Measurements from ENCODE around the gene ACAA2.

Gene ACAA2

GRCh38 chr18:49813319-49814146 lies at the start of gene ACAA2:
ACAA2 (minus strand) TSS chr18:49813533; CDS start chr18:49813484, 49 bp downstream.
- peak; percentile 65 for DNase-seq

- DNase-seq: no peak
These were observed 49.5 kb upstream of the ACAA2 start for GRCh38 chr18:49862656-49863385.

- no peak for DNase-seq
These were observed 48.3 kb upstream of the ACAA2 start for GRCh38 chr18:49861659-49862058.

- no peak for DNase-seq
These were observed 46.4 kb upstream of the ACAA2 start for GRCh38 chr18:49859725-49860124.

- DNase-seq: no peak
These were observed 45.7 kb upstream of the ACAA2 start for GRCh38 chr18:49859021-49859359.

GRCh38 chr18:49858309-49859020 lies 45.1 kb upstream of the ACAA2 start:
- DNase-seq: peak; percentile 62

- DNase-seq: no peak
These were observed 44.4 kb upstream of the ACAA2 start for GRCh38 chr18:49857708-49858107.

- no peak for DNase-seq
These were observed 43.2 kb upstream of the ACAA2 start for GRCh38 chr18:49856496-49856895.

- no peak for DNase-seq
These were observed 42.5 kb upstream of the ACAA2 start for GRCh38 chr18:49855711-49856415.

GRCh38 chr18:49854681-49855080 lies 41.3 kb upstream of the ACAA2 start:
- no peak for DNase-seq

GRCh38 chr18:49853436-49853835 lies 40.1 kb upstream of the ACAA2 start:
- DNase-seq: no peak

GRCh38 chr18:49853011-49853410 lies 39.7 kb upstream of the ACAA2 start:
- no peak for DNase-seq

GRCh38 chr18:49851624-49852023 lies 38.3 kb upstream of the ACAA2 start:
- no peak for DNase-seq

- no peak for DNase-seq
These were observed 37.3 kb upstream of the ACAA2 start for GRCh38 chr18:49850636-49851035.

GRCh38 chr18:49849331-49850217 lies 36.2 kb upstream of the ACAA2 start:
- peak; percentile 73 for DNase-seq

GRCh38 chr18:49848115-49848514 lies 34.8 kb upstream of the ACAA2 start:
- no peak for DNase-seq

- no peak for DNase-seq
These were observed 34.2 kb upstream of the ACAA2 start for GRCh38 chr18:49847524-49847923.

GRCh38 chr18:49846718-49847470 lies 33.6 kb upstream of the ACAA2 start:
- DNase-seq: no peak

GRCh38 chr18:49846361-49846662 lies 33.0 kb upstream of the ACAA2 start:
- DNase-seq: no peak

GRCh38 chr18:49845629-49846360 lies 32.5 kb upstream of the ACAA2 start:
- DNase-seq: no peak

GRCh38 chr18:49844903-49845302 lies 31.6 kb upstream of the ACAA2 start:
- DNase-seq: no peak
